Ishikawa (cell line): Measurements from ENCODE around the gene N4BP3.

Experiments used
- CEBPB ChIP-seq: IDR thresholded peaks from 2 replicates; pipeline ENCODE4 v1.6.1; 2012
- EGR1 ChIP-seq: IDR thresholded peaks from 2 replicates; pipeline ENCODE4 v1.6.1; 2012
- EP300 ChIP-seq: IDR thresholded peaks from 2 replicates; pipeline ENCODE4 v1.6.1; 2012; ENCODE audit warnings: borderline replicate concordance
- RAD21 ChIP-seq: IDR thresholded peaks from 2 replicates; pipeline ENCODE4 v1.6.1; 2012; ENCODE audit warnings: low read depth
- YY1 ChIP-seq: IDR thresholded peaks from 2 replicates; pipeline ENCODE4 v1.6.1; 2012; ENCODE audit warnings: low read depth
- ZBTB7A ChIP-seq: IDR thresholded peaks from 2 replicates; pipeline ENCODE4 v1.6.1; 2012; ENCODE audit warnings: low read depth

DNA sequence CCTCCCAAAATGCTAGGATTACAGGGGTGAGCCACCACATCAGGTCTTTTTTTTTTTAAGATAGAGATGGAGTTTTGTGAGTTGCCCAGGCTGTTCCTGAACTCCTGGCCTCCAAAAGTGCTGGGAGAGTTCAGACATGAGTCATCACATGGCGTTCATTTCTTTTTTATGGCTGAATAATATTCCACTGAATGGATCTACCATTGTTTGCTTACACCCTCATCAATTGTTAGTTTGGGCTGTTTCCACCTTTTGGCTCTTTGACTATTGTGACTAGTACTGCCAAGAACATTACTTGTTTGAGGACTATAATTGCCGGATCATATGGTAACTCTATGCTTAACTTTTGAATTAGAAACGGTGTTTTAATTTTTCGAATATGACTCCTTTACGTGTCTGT, 787 bp upstream of the N4BP3 start:
- TF ChIP-seq RAD21 (no peak), EP300 (no peak), EGR1 (no peak), CEBPB (no peak), YY1 (no peak), ZBTB7A (no peak)
